CD4-positive, alpha-beta T cell treated with Interleukin-4 for 4 hours (primary cell): ENCODE measurements around the gene SLC35B4.
"Not testable (repeated sequence)": the region's sequence is repeated elsewhere in the genome, so short reads cannot be mapped to it uniquely, and the experiment has no call there.

Source experiments
- DNase-seq: peaks from one replicate; pipeline ENCODE4 v3.0.0-alpha.2; 2020

The SLC35B4 gene

GRCh38 chr7:134330974-134331373 is 14.2 kb upstream of the SLC35B4 start:
- DNase-seq = no peak

GRCh38 chr7:134329614-134330346 is 13.1 kb upstream of the SLC35B4 start:
- no peak for DNase-seq

GRCh38 chr7:134328900-134329299 is 12.2 kb upstream of the SLC35B4 start:
- DNase-seq = no peak

- peak; percentile 45 for DNase-seq
Observed at GRCh38 chr7:134327896-134328295, 11.2 kb upstream of the SLC35B4 start.

- no peak for DNase-seq
Observed at GRCh38 chr7:134324107-134324506, 7.4 kb upstream of the SLC35B4 start.

- no peak for DNase-seq
Observed at GRCh38 chr7:134320201-134320600, 3.5 kb upstream of the SLC35B4 start.

GRCh38 chr7:134318443-134318842 is 1.7 kb upstream of the SLC35B4 start:
- DNase-seq = no peak

GRCh38 chr7:134317434-134317833 is 704 bp upstream of the SLC35B4 start:
- no peak for DNase-seq

GRCh38 chr7:134315679-134316538 is 821 bp downstream of the SLC35B4 start:
- no peak for DNase-seq

GRCh38 chr7:134313543-134313942 is 3.2 kb downstream of the SLC35B4 start:
- no peak for DNase-seq

- DNase-seq = no peak
Observed at GRCh38 chr7:134312717-134313116, 4.0 kb downstream of the SLC35B4 start.

- no peak for DNase-seq
Observed at GRCh38 chr7:134311807-134312206, 4.9 kb downstream of the SLC35B4 start.

- DNase-seq = no peak
Observed at GRCh38 chr7:134308548-134308947, 8.2 kb downstream of the SLC35B4 start.

- no peak for DNase-seq
Observed at GRCh38 chr7:134307320-134307719, 9.4 kb downstream of the SLC35B4 start.

- DNase-seq = no peak
Observed at GRCh38 chr7:134302120-134302519, 14.6 kb downstream of the SLC35B4 start.

- no peak for DNase-seq
Observed at GRCh38 chr7:134301592-134301991, 15.1 kb downstream of the SLC35B4 start.

- DNase-seq = no peak
Observed at GRCh38 chr7:134300988-134301387, 15.7 kb downstream of the SLC35B4 start.

GRCh38 chr7:134298902-134299683 is 17.6 kb downstream of the SLC35B4 start:
- DNase-seq = no peak

GRCh38 chr7:134297489-134297888 is 19.2 kb downstream of the SLC35B4 start:
- no peak for DNase-seq

GRCh38 chr7:134295982-134296381 is 20.7 kb downstream of the SLC35B4 start:
- DNase-seq = not testable (repeated sequence)

GRCh38 chr7:134293002-134293740 is 23.6 kb downstream of the SLC35B4 start:
- no peak for DNase-seq

GRCh38 chr7:134290286-134290685 is 26.4 kb downstream of the SLC35B4 start:
- no peak for DNase-seq

GRCh38 chr7:134289841-134290240 is 26.9 kb downstream of the SLC35B4 start:
- DNase-seq = no peak
